HepG2 (cell line): Measurements from ENCODE around the gene GRIK3. TPM values are rescaled to one million over a fixed set of nuclear protein-coding genes. Genes with fewer than 3 reads are reported as not detected.

Source experiments
- ATAC-seq: fragments of 200-7000 bp; cut with Tn5 transposase; 3 replicates; pipeline ENCODE4 v1.9.1; 2020; ENCODE audit warnings: mild to moderate bottlenecking, moderate library complexity
- BruUV-seq: library from RNA; stranded (reverse); fragments of 400-500 nt; replicated peaks from 2 replicates; lab custom pipeline; 2021; lab: Mats Ljungman, UMichigan
- CTCF ChIA-PET: fragments of 300-600 bp; formaldehyde crosslinking; extraction: SDS; loops from one replicate; lab custom pipeline; 2021; ENCODE audit warnings: low total read pairs, inconsistent platforms, low intra/inter-chr PET ratio; lab: Yijun Ruan, JAX
- POLR2A ChIA-PET: fragments of 350-600 bp; sonication (Branson Sonifier 250); formaldehyde crosslinking; loops from one replicate; lab custom pipeline; 2020; ENCODE audit warnings: antibody characterized with exemption, inconsistent platforms; lab: Yijun Ruan, JAX
- DNase-seq: peaks from one replicate; pipeline ENCODE4 v3.0.0-alpha.2; 2015; ENCODE audit warnings: low spot score
- FAIRE-seq: peaks from 3 replicates; lab custom pipeline; 2011; peaks lifted over from hg19 to GRCh38; lab: Jason Lieb, UNC
- H2AFZ ChIP-seq: one replicate; pipeline ENCODE4 v1.6.1; 2011; ENCODE audit warnings: low read length, inconsistent platforms
- H3K27ac ChIP-seq: fragments of 300-600 bp; 3 replicates; pipeline ENCODE4 v1.8.0; 2011; ENCODE audit warnings: mixed run types, mild to moderate bottlenecking, mixed read lengths, low read length, inconsistent platforms; ENCODE audit not compliant: insufficient read depth; ENCODE audit errors: extremely low read length
- H3K27me3 ChIP-seq, 2 experiments: fragments of 200-600 bp in 1 of 2; 2 replicates in 1 of 2; 3 replicates in 1 of 2; pipeline versions ENCODE4 v1.6.0 to v1.8.0; 2011; ENCODE audit warnings: low read length in 2 of 2, mild to moderate bottlenecking in 2 of 2, moderate library complexity in 2 of 2, inconsistent platforms in 1 of 2; ENCODE audit not compliant: insufficient read depth in 2 of 2, control insufficient read depth in 1 of 2
- H3K36me3 ChIP-seq, 2 experiments: fragments of 200-600 bp in 1 of 2; replicated peaks in 1 of 2; 2 replicates in 1 of 2; 3 replicates in 1 of 2; pipeline versions ENCODE4 v1.5.1 to v1.8.0; 2011; ENCODE audit warnings: low read length in 2 of 2, inconsistent platforms in 1 of 2; ENCODE audit not compliant: insufficient read depth in 2 of 2, control insufficient read depth in 1 of 2
- H3K4me1 ChIP-seq: 2 replicates; pipeline ENCODE4 v1.5.1; 2012; ENCODE audit warnings: low read length, inconsistent platforms; ENCODE audit not compliant: insufficient read depth
- H3K4me2 ChIP-seq: 2 replicates; pipeline ENCODE4 v1.6.0; 2011; ENCODE audit warnings: low read depth, low read length, inconsistent platforms
- H3K4me3 ChIP-seq, 3 experiments: fragments of 200-600 bp in 1 of 3; sonication (generic), shearing (Covaris generic) in 1 of 3; replicated peaks in 1 of 3; 2 replicates each; pipeline ENCODE4 v1.5.1; 2011 to 2016; ENCODE audit warnings: low read length in 3 of 3, inconsistent platforms in 2 of 3, low read depth in 2 of 3, mild to moderate bottlenecking in 2 of 3, control low read depth in 1 of 3, mixed read lengths in 1 of 3; ENCODE audit not compliant: insufficient read depth in 1 of 3
- H3K79me2 ChIP-seq: one replicate; pipeline ENCODE4 v1.6.1; 2011; ENCODE audit warnings: low read length, inconsistent platforms; ENCODE audit not compliant: insufficient read depth
- H3K9ac ChIP-seq: 2 replicates; pipeline ENCODE4 v1.6.0; 2011; ENCODE audit warnings: mild to moderate bottlenecking, low read depth, low read length, inconsistent platforms; ENCODE audit not compliant: insufficient read depth
- H3K9me3 ChIP-seq: 2 replicates; pipeline ENCODE4 v1.5.1; 2012; ENCODE audit warnings: mild to moderate bottlenecking, low read length
- H4K20me1 ChIP-seq: 2 replicates; pipeline ENCODE4 v1.6.0; 2011; ENCODE audit warnings: inconsistent platforms, mild to moderate bottlenecking, low read length, moderate library complexity; ENCODE audit not compliant: insufficient read depth
- AHR ChIP-seq: IDR thresholded peaks from 2 replicates; pipeline ENCODE4 v1.6.1; 2018; ENCODE audit warnings: missing genetic modification reagents, missing compliant biosample characterization
- ATF7-NPFF ChIP-seq: sonication (generic); formaldehyde crosslinking; IDR thresholded peaks from 2 replicates; pipeline ENCODE4 v1.8.1; 2023; ENCODE audit warnings: mild to moderate bottlenecking, low read depth, missing genetic modification reagents, moderate library complexity
- FLYWCH1 ChIP-seq: sonication (generic); formaldehyde crosslinking; IDR thresholded peaks from 2 replicates; pipeline ENCODE4 v1.8.1; 2023; ENCODE audit warnings: mild to moderate bottlenecking, missing genetic modification reagents
- GTF2F1 ChIP-seq: fragments of 150-350 bp; IDR thresholded peaks from 2 replicates; pipeline ENCODE4 v1.6.1; 2014; ENCODE audit warnings: low read length
- HDAC6 ChIP-seq: fragments of 200-600 bp; sonication (generic); IDR thresholded peaks from 2 replicates; pipeline ENCODE4 v1.7.0; 2017; ENCODE audit warnings: mild to moderate bottlenecking, antibody characterized with exemption, low read length, low read depth
- HMGA1 ChIP-seq: sonication (generic); formaldehyde crosslinking; conservative IDR thresholded peaks from 2 replicates; pipeline ENCODE4 v1.4.0; 2020; ENCODE audit warnings: missing genetic modification reagents
- MAFK ChIP-seq, 2 experiments: IDR thresholded peaks in 1 of 2; conservative IDR thresholded peaks in 1 of 2; 2 replicates each; pipeline ENCODE4 v1.6.1; 2011; ENCODE audit warnings: improper control_type of control experiment in 2 of 2, low read length in 2 of 2
- NFE2L2 ChIP-seq: fragments of 150-350 bp; IDR thresholded peaks from 2 replicates; pipeline ENCODE4 v1.6.1; 2014; ENCODE audit warnings: low read length
- RFXAP ChIP-seq: sonication (generic); formaldehyde crosslinking; IDR thresholded peaks from 2 replicates; pipeline ENCODE4 v1.4.0; 2020; ENCODE audit warnings: missing genetic modification reagents, borderline replicate concordance
- SIX4 ChIP-seq: sonication (generic); formaldehyde crosslinking; IDR thresholded peaks from 2 replicates; pipeline ENCODE4 v1.4.0; 2020; ENCODE audit warnings: missing genetic modification reagents
- SMAD1 ChIP-seq: sonication (generic); formaldehyde crosslinking; IDR thresholded peaks from 2 replicates; pipeline ENCODE4 v1.4.0; 2020; ENCODE audit warnings: missing genetic modification reagents, low read depth, mild to moderate bottlenecking, borderline replicate concordance
- SMAD3 ChIP-seq: sonication (generic); formaldehyde crosslinking; IDR thresholded peaks from 2 replicates; pipeline ENCODE4 v1.4.0; 2020; ENCODE audit warnings: missing genetic modification reagents
- SOX6 ChIP-seq, 2 experiments: fragments of 450-650 bp in 1 of 2; sonication (generic) in 1 of 2; formaldehyde crosslinking in 1 of 2; IDR thresholded peaks; 2 replicates each; pipeline versions ENCODE4 v1.4.0 to v1.6.1; 2017 to 2020; ENCODE audit warnings: antibody characterized with exemption in 1 of 2, mild to moderate bottlenecking in 1 of 2, missing genetic modification reagents in 1 of 2
- ZFP62 ChIP-seq: sonication (generic); formaldehyde crosslinking; IDR thresholded peaks from 2 replicates; pipeline ENCODE4 v1.4.0; 2020; ENCODE audit warnings: missing genetic modification reagents
- ZNF136 ChIP-seq: sonication (generic); formaldehyde crosslinking; IDR thresholded peaks from 2 replicates; pipeline ENCODE4 v1.8.1; 2022; ENCODE audit warnings: low read depth, mild to moderate bottlenecking, moderate library complexity, missing genetic modification reagents
- ZNF3 ChIP-seq: IDR thresholded peaks from 2 replicates; pipeline ENCODE4 v1.7.0; 2017; ENCODE audit warnings: inconsistent platforms
- ZNF33A ChIP-seq: sonication (generic); formaldehyde crosslinking; IDR thresholded peaks from 2 replicates; pipeline ENCODE4 v1.5.1; 2020; ENCODE audit warnings: missing genetic modification reagents, mild to moderate bottlenecking, moderate library complexity, borderline replicate concordance
- ZNF543 ChIP-seq: sonication (generic); formaldehyde crosslinking; IDR thresholded peaks from 2 replicates; pipeline ENCODE4 v1.4.0; 2020; ENCODE audit warnings: mild to moderate bottlenecking, missing genetic modification reagents
- ZNF629 ChIP-seq: sonication (generic); formaldehyde crosslinking; conservative IDR thresholded peaks from 2 replicates; pipeline ENCODE4 v1.5.0; 2020; ENCODE audit warnings: missing genetic modification reagents
- ZNF652 ChIP-seq: IDR thresholded peaks from 2 replicates; pipeline ENCODE4 v1.6.1; 2016; ENCODE audit warnings: low read depth, borderline replicate concordance
- ZNF746 ChIP-seq: sonication (generic); formaldehyde crosslinking; IDR thresholded peaks from 2 replicates; pipeline ENCODE4 v1.8.0; 2022; ENCODE audit warnings: mild to moderate bottlenecking, missing genetic modification reagents
- ZSCAN29 ChIP-seq: sonication (generic); formaldehyde crosslinking; conservative IDR thresholded peaks from 2 replicates; pipeline ENCODE4 v1.4.0; 2020; ENCODE audit warnings: mild to moderate bottlenecking, missing genetic modification reagents
- WGBS: methylation state at CpG from one replicate; pipeline ENCODE4 v1.1.6; 2017; ENCODE audit warnings: low lambda C conversion rate; 5-methylcytosine and 5-hydroxymethylcytosine counted together
- in situ Hi-C: cut with HindIII; loops from 2 replicates; pipeline ENCODE4 v1.10.0; 2017; ENCODE audit warnings: low pct_unique_long_range_greater_than_20kb; ENCODE audit not compliant: extremely low pct_ligation_motif_present
- intact Hi-C: fragments of 100-400 bp; cut with micrococcal nuclease; formaldehyde crosslinking; loops from one replicate; pipeline ENCODE4 v1.10.0; 2022; ENCODE audit not compliant: unreplicated experiment
- polyA plus RNA-seq, 8 experiments: library from polyadenylated mRNA; depleted of rRNA in 3 of 8; stranded (reverse) in 7 of 8; unstranded in 1 of 8; fragments of >200 nt; fragmentation: Illumina TruSeq in 4 of 8; extraction: Trizol in 4 of 8; gene quantifications; 2 replicates each; pipeline versions ENCODE4 v1.2.1 to v1.2.3, GENCODE V29; 2011 to 2016; ENCODE audit warnings: low read depth in 4 of 8, missing spikeins in 1 of 8, mixed read lengths in 1 of 8; ENCODE audit not compliant: insufficient read depth in 1 of 8
- total RNA-seq, 5 experiments: library from RNA; depleted of rRNA; stranded (reverse); fragments of >200 nt; fragmentation: Illumina TruSeq; extraction: Trizol; gene quantifications; 2 replicates each; pipeline ENCODE4 v1.2.3, GENCODE V29; 2016; ENCODE audit warnings: low read depth in 1 of 5
- TF ChIP-seq, protein P1 (sequence below): sonication (generic); formaldehyde crosslinking; IDR thresholded peaks from 2 replicates; pipeline ENCODE4 v1.5.1; 2020; ENCODE audit warnings: mild to moderate bottlenecking, missing genetic modification reagents
- TF ChIP-seq, protein P2 (sequence below): sonication (generic); formaldehyde crosslinking; IDR thresholded peaks from 2 replicates; pipeline ENCODE4 v1.4.0; 2020; ENCODE audit warnings: missing genetic modification reagents

GRIK3 gene
- total and polyA plus RNA-seq, 2 of the 13 experiments (the other 11 are each of a cell fraction or from before 2014, with no cell fraction given): not detected

DNA sequence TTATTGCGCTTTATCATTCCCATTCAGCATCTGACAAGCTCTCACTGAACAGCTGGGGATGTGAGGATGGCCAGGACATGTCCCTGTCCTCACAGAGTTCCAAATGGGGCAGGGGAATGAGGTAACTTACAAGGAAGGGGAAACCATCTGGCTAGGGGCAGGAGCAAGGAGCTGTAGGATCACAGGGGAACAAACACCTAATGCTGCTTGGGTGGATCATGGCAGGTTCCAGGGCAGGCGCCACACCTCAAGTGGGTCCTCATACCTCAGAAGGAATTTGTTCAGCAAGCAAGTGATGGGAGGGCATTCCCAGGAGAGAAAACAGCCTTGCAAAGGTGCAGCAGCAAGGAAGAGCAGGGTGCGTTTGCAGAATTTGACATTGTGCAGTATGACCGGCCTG, 35.1 kb upstream of the GRIK3 start (continued):
- TF ChIP-seq MAFK (conservative IDR thresholded peaks at IDR 0.05 in 1 of 2, IDR thresholded peaks at IDR 0.05 in 1 of 2; ENCODE audit: low read length in 2 of 2) (no peak), ZNF543 (CRISPR knock-in tag) (no peak), ZNF652 (CRISPR knock-in tag) (no peak), ATF7-NPFF (CRISPR knock-in tag) (no peak), RFXAP (no peak)
- TF ChIP-seq, all 625 proteins: peak for 0

DNA sequence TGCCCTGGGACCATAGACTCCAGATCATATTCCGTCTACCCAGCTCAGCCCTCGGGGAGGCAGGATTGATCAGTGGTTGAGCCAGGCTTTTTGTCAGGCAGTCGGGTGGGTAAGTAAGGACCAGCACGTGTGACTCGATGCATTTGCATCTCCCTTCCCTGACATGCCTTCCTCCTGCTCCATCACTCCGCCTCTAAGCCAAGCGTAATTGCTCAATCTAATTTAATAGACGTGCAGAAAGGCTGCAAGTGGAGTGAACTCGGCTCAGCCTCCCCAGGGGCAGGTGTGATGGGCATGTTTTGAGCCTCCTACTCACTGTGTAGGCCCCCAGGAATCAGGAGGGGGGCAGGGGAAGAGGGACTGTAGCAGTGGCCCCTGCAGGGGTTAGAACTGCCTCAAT, 34.6 kb upstream of the GRIK3 start:
- WGBS: 11% methylated on average over 9 of the region's 9 CpGs
- in situ Hi-C loops (no loop called here), intact Hi-C loops (no loop called here)
- ATAC-seq (no peak), DNase-seq (no peak), FAIRE-seq (no peak)
- Histone ChIP-seq H3K4me3 (no peak overlapping the region), H3K4me2 (no peak overlapping the region), H3K4me1 (no peaks in the 10 kb centered on the region), H3K36me3 (no peaks in the 10 kb centered on the region), H3K9me3 (no peaks in the 10 kb centered on the region), H3K27ac (no peak overlapping the region), H3K27me3 (no peaks in the 10 kb centered on the region; a peak in 1 of 5 replicates), H3K9ac (no peak overlapping the region), H4K20me1 (no peaks in the 10 kb centered on the region), H3K79me2 (no peaks in the 10 kb centered on the region), H2AFZ (no peak overlapping the region)
- ChIA-PET POLR2A (no interaction called here), CTCF (no interaction called here)
- no TSS peak for BruUV-seq
- TF ChIP-seq AHR (CRISPR knock-in tag): no peak
- no peak for TF ChIP-seq HDAC6
- no peak for TF ChIP-seq SMAD1 (CRISPR knock-in tag)
- TF ChIP-seq, protein P1, sequence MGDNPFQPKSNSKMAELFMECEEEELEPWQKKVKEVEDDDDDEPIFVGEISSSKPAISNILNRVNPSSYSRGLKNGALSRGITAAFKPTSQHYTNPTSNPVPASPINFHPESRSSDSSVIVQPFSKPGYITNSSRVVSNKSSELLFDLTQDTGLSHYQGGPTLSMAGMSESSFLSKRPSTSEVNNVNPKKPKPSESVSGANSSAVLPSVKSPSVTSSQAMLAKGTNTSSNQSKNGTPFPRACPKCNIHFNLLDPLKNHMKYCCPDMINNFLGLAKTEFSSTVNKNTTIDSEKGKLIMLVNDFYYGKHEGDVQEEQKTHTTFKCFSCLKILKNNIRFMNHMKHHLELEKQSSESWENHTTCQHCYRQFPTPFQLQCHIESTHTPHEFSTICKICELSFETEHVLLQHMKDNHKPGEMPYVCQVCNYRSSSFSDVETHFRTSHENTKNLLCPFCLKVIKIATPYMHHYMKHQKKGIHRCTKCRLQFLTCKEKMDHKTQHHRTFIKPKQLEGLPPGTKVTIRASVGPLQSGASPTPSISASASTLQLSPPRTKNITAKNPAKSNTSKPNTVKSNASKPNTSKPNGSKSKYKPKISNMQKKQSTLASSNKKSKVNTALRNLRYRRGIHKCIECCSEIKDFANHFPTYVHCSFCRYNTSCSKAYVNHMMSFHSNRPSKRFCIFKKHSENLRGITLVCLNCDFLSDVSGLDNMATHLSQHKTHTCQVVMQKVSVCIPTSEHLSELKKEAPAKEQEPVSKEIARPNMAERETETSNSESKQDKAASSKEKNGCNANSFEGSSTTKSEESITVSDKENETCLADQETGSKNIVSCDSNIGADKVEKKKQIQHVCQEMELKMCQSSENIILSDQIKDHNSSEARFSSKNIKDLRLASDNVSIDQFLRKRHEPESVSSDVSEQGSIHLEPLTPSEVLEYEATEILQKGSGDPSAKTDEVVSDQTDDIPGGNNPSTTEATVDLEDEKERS (CRISPR knock-in tag): no peak
- no peak for TF ChIP-seq ZNF629
- no peak for TF ChIP-seq ZFP62 (CRISPR knock-in tag)
- no peak for TF ChIP-seq SMAD3 (CRISPR knock-in tag)
- no peak for TF ChIP-seq ZNF33A
- TF ChIP-seq ZSCAN29 (CRISPR knock-in tag): no peak
- no peak for TF ChIP-seq ZNF3 (CRISPR knock-in tag)
- no peak for TF ChIP-seq HMGA1 (CRISPR knock-in tag)
- TF ChIP-seq, protein P2, sequence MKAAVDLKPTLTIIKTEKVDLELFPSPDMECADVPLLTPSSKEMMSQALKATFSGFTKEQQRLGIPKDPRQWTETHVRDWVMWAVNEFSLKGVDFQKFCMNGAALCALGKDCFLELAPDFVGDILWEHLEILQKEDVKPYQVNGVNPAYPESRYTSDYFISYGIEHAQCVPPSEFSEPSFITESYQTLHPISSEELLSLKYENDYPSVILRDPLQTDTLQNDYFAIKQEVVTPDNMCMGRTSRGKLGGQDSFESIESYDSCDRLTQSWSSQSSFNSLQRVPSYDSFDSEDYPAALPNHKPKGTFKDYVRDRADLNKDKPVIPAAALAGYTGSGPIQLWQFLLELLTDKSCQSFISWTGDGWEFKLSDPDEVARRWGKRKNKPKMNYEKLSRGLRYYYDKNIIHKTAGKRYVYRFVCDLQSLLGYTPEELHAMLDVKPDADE (CRISPR knock-in tag): no peak
- TF ChIP-seq ZNF746: no peak
- TF ChIP-seq ZNF136 (CRISPR knock-in tag): no peak
- TF ChIP-seq NFE2L2: no peak
- TF ChIP-seq GTF2F1: no peak
- no peak for TF ChIP-seq FLYWCH1
- TF ChIP-seq SOX6 (IDR thresholded peaks at IDR 0.05): no peak
- no peak for TF ChIP-seq SOX6 (CRISPR knock-in tag; IDR thresholded peaks at IDR 0.05)
- TF ChIP-seq SIX4 (CRISPR knock-in tag): no peak
